ENCODE measurements around the gene CACNA1G.

CACNA1G gene

DNA sequence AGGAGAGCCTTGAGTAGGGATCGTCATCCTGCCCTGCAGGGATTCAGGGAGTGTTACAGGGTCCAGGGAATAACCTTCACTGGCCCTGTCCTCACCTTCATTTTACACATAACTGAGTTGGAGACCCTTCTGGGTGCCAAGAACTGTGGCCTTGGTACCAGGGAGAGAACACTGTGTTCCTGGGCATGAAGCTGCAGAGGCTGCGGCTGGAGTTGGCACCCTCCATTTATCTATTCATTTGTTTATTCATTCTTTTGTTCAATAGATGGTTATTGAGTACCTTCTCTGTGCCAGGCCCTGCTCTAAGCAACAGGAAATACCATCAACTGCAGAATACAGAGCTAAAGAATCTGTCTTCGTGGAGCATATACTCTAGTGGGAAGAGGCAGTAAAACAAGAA, 80.8 kb downstream of the CACNA1G start:
- Histone ChIP-seq H3K4me3 (replicated peaks; ENCODE audit: low read depth, low read length) (no peak overlapping the region), H3K27me3 (replicated peaks; ENCODE audit: control insufficient read depth, insufficient read depth, low read length) (no peaks in the 10 kb centered on the region), H3K36me3 (ENCODE audit: control insufficient read depth, insufficient read depth, low read length) (no peaks in the 10 kb centered on the region)
- no peak for TF ChIP-seq CTCF (IDR thresholded peaks at IDR 0.05; ENCODE audit: insufficient read depth, low read length, poor library complexity, severe bottlenecking)
- DNase-seq (ENCODE audit: extremely low read depth, insufficient read length): no peak

- no peak overlapping the region for H3K4me3 ChIP-seq (replicated peaks; ENCODE audit: low read depth, low read length)
- DNase-seq (ENCODE audit: extremely low read depth, insufficient read length): no peak
- no peak for TF ChIP-seq CTCF (IDR thresholded peaks at IDR 0.05; ENCODE audit: insufficient read depth, low read length, poor library complexity, severe bottlenecking)
- no peaks in the 10 kb centered on the region for H3K36me3 ChIP-seq (ENCODE audit: control insufficient read depth, insufficient read depth, low read length)
- H3K27me3 ChIP-seq (replicated peaks; ENCODE audit: control insufficient read depth, insufficient read depth, low read length): no peaks in the 10 kb centered on the region; the same call in 1 of the 2 replicates
Observed at GRCh38 chr17:50642071-50642721, 81.7 kb downstream of the CACNA1G start.

GRCh38 chr17:50642722-50643656, 82.5 kb downstream of the CACNA1G start:
- no peak for TF ChIP-seq CTCF (IDR thresholded peaks at IDR 0.05; ENCODE audit: insufficient read depth, low read length, poor library complexity, severe bottlenecking)
- Histone ChIP-seq H3K27me3 (replicated peaks; ENCODE audit: control insufficient read depth, insufficient read depth, low read length) (no peaks in the 10 kb centered on the region; the same call in 1 of the 2 replicates), H3K4me3 (replicated peaks; ENCODE audit: low read depth, low read length) (no peak overlapping the region), H3K36me3 (ENCODE audit: control insufficient read depth, insufficient read depth, low read length) (no peaks in the 10 kb centered on the region)
- no peak for DNase-seq (ENCODE audit: extremely low read depth, insufficient read length)

- no peak for DNase-seq (ENCODE audit: extremely low read depth, insufficient read length)
- H3K27me3 ChIP-seq (replicated peaks; ENCODE audit: control insufficient read depth, insufficient read depth, low read length): no peaks in the 10 kb centered on the region; the same call in 1 of the 2 replicates
- H3K4me3 ChIP-seq (replicated peaks; ENCODE audit: low read depth, low read length): no peak overlapping the region
- no peak for TF ChIP-seq CTCF (IDR thresholded peaks at IDR 0.05; ENCODE audit: insufficient read depth, low read length, poor library complexity, severe bottlenecking)
- H3K36me3 ChIP-seq (ENCODE audit: control insufficient read depth, insufficient read depth, low read length): no peaks in the 10 kb centered on the region
Observed at GRCh38 chr17:50645748-50646682, 85.5 kb downstream of the CACNA1G start.

DNA sequence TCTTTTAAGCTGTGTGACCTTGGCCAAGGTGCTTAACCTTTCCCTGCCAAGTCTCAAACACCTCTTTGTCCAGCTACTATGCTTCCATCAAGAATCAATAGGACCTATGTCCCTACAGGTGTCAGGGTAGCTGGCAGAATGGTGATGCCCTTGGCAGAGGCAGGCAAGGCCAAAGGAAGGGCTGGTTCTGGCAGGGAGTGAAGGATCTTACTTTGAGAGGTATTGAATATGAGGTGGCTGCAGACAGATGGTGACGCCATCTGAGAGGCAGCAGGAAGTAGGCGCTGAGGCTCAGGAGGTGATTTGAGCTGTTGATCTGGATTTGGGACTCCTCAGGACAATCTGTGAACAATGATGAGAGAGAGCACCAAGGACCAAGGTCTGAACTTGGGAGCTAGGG, 86.7 kb downstream of the CACNA1G start:
- Histone ChIP-seq H3K36me3 (ENCODE audit: control insufficient read depth, insufficient read depth, low read length) (no peaks in the 10 kb centered on the region), H3K4me3 (replicated peaks; ENCODE audit: low read depth, low read length) (no peak overlapping the region), H3K27me3 (replicated peaks; ENCODE audit: control insufficient read depth, insufficient read depth, low read length) (no peaks in the 10 kb centered on the region; the same call in 1 of the 2 replicates)
- no peak for DNase-seq (ENCODE audit: extremely low read depth, insufficient read length)
- no peak for TF ChIP-seq CTCF (IDR thresholded peaks at IDR 0.05; ENCODE audit: insufficient read depth, low read length, poor library complexity, severe bottlenecking)

Data from GM06990 (cell line).